GM19035 (cell line): ENCODE data around the gene RUNX3.

Experiments
- ATAC-seq: cut with Tn5 transposase; IDR thresholded peaks from one replicate; pipeline ENCODE4 v1.9.1; 2021; ENCODE audit not compliant: unreplicated experiment

The RUNX3 gene

GRCh38 chr1:24963943-24964693 lies 34.0 kb upstream of the RUNX3 start:
- ATAC-seq, result no peak

- ATAC-seq, result no peak
Observed at GRCh38 chr1:24963099-24963872, 33.2 kb upstream of the RUNX3 start.

GRCh38 chr1:24961961-24962861 lies 32.1 kb upstream of the RUNX3 start:
- ATAC-seq, result no peak

- ATAC-seq, result no peak
Observed at GRCh38 chr1:24961334-24961733, 31.3 kb upstream of the RUNX3 start.

GRCh38 chr1:24960071-24960801 lies 30.2 kb upstream of the RUNX3 start:
- no peak for ATAC-seq

GRCh38 chr1:24959623-24959975 lies 29.5 kb upstream of the RUNX3 start:
- ATAC-seq, result no peak

GRCh38 chr1:24958766-24959622 lies 28.9 kb upstream of the RUNX3 start:
- no peak for ATAC-seq

GRCh38 chr1:24957808-24958752 lies 28.0 kb upstream of the RUNX3 start:
- ATAC-seq, result no peak

- ATAC-seq, result no peak
Observed at GRCh38 chr1:24957016-24957807, 27.1 kb upstream of the RUNX3 start.

GRCh38 chr1:24955779-24956365 lies 25.8 kb upstream of the RUNX3 start:
- ATAC-seq, result no peak

- no peak for ATAC-seq
Observed at GRCh38 chr1:24955161-24955560, 25.1 kb upstream of the RUNX3 start.

- ATAC-seq, result no peak
Observed at GRCh38 chr1:24954631-24955030, 24.6 kb upstream of the RUNX3 start.

GRCh38 chr1:24954022-24954421 lies 23.9 kb upstream of the RUNX3 start:
- ATAC-seq, result no peak

- ATAC-seq, result no peak
Observed at GRCh38 chr1:24952413-24952841, 22.4 kb upstream of the RUNX3 start.

GRCh38 chr1:24951810-24952412 lies 21.8 kb upstream of the RUNX3 start:
- ATAC-seq, result no peak

GRCh38 chr1:24951337-24951736 lies 21.3 kb upstream of the RUNX3 start:
- ATAC-seq, result no peak

- no peak for ATAC-seq
Observed at GRCh38 chr1:24949331-24949881, 19.3 kb upstream of the RUNX3 start.
